EH (cell line): ENCODE measurements around the gene MIA.
"Not testable (repeated sequence)": the region's sequence is repeated elsewhere in the genome, so short reads cannot be mapped to it uniquely, and the experiment has no call there.

Experiments used
- DNase-seq: peaks from one replicate; pipeline ENCODE4 v3.0.0-alpha.2; 2015; ENCODE audit warnings: low read depth

The MIA gene

GRCh38 chr19:40750874-40751537, 24.3 kb upstream of the MIA start, which contains the start of gene SNRPA:
Gene SNRPA (plus strand): TSS chr19:40751203. CDS start chr19:40751409, 206 bp downstream.
- DNase-seq: peak; percentile 98

- no peak for DNase-seq
Measured at GRCh38 chr19:40752257-40752781, 23.0 kb upstream of the MIA start.

GRCh38 chr19:40754611-40755247, 20.6 kb upstream of the MIA start:
- DNase-seq: peak; percentile 44

GRCh38 chr19:40755248-40755624, 20.1 kb upstream of the MIA start:
- no peak for DNase-seq

GRCh38 chr19:40755791-40756190, 19.5 kb upstream of the MIA start:
- DNase-seq: no peak

GRCh38 chr19:40756502-40757110, 18.7 kb upstream of the MIA start:
- no peak for DNase-seq

GRCh38 chr19:40758491-40758890, 16.8 kb upstream of the MIA start:
- DNase-seq: no peak

GRCh38 chr19:40759352-40759751, 16.0 kb upstream of the MIA start:
- DNase-seq: no peak

- no peak for DNase-seq
Measured at GRCh38 chr19:40762754-40763470, 12.4 kb upstream of the MIA start.

GRCh38 chr19:40763526-40763925, 11.8 kb upstream of the MIA start:
- no peak for DNase-seq

- DNase-seq: no peak
Measured at GRCh38 chr19:40763963-40764362, 11.4 kb upstream of the MIA start.

- not testable (repeated sequence) for DNase-seq
Measured at GRCh38 chr19:40766385-40766784, 8.9 kb upstream of the MIA start.

- DNase-seq: no peak
Measured at GRCh38 chr19:40768869-40769268, 6.5 kb upstream of the MIA start.

GRCh38 chr19:40771101-40771862, 4.0 kb upstream of the MIA start:
- DNase-seq: peak; percentile 23

- no peak for DNase-seq
Measured at GRCh38 chr19:40775632-40776022, 306 bp downstream of the MIA start.

GRCh38 chr19:40776364-40776763, 1.0 kb downstream of the MIA start:
- DNase-seq: no peak

- peak; percentile 94 for DNase-seq
Measured at GRCh38 chr19:40776932-40777644, 1.8 kb downstream of the MIA start.

GRCh38 chr19:40777645-40777936, 2.3 kb downstream of the MIA start:
- DNase-seq: no peak

GRCh38 chr19:40777937-40778705, 2.8 kb downstream of the MIA start, which contains the start of gene RAB4B:
Gene RAB4B (plus strand): TSS chr19:40778247. CDS start chr19:40778376, 129 bp downstream.
- DNase-seq: peak; percentile 100

GRCh38 chr19:40778706-40779284, 3.5 kb downstream of the MIA start:
- no peak for DNase-seq
